HepG2 (cell line): Measurements from ENCODE around the gene TPM2. TPM values are rescaled to one million over a fixed set of nuclear protein-coding genes. Genes with fewer than 3 reads are reported as not detected.

Experiments
- ATAC-seq: fragments of 200-7000 bp; cut with Tn5 transposase; 3 replicates; pipeline ENCODE4 v1.9.1; 2020; ENCODE audit warnings: mild to moderate bottlenecking, moderate library complexity
- BruUV-seq: library from RNA; stranded (reverse); fragments of 400-500 nt; replicated peaks from 2 replicates; lab custom pipeline; 2021; lab: Mats Ljungman, UMichigan
- CTCF ChIA-PET: fragments of 300-600 bp; formaldehyde crosslinking; extraction: SDS; loops from one replicate; lab custom pipeline; 2021; ENCODE audit warnings: low total read pairs, inconsistent platforms, low intra/inter-chr PET ratio; lab: Yijun Ruan, JAX
- POLR2A ChIA-PET: fragments of 350-600 bp; sonication (Branson Sonifier 250); formaldehyde crosslinking; loops from one replicate; lab custom pipeline; 2020; ENCODE audit warnings: antibody characterized with exemption, inconsistent platforms; lab: Yijun Ruan, JAX
- DNase-seq: peaks from one replicate; pipeline ENCODE4 v3.0.0-alpha.2; 2015; ENCODE audit warnings: low spot score
- FAIRE-seq: peaks from 3 replicates; lab custom pipeline; 2011; peaks lifted over from hg19 to GRCh38; lab: Jason Lieb, UNC
- H2AFZ ChIP-seq: one replicate; pipeline ENCODE4 v1.6.1; 2011; ENCODE audit warnings: low read length, inconsistent platforms
- H3K27ac ChIP-seq: fragments of 300-600 bp; 3 replicates; pipeline ENCODE4 v1.8.0; 2011; ENCODE audit warnings: mixed run types, mild to moderate bottlenecking, mixed read lengths, low read length, inconsistent platforms; ENCODE audit not compliant: insufficient read depth; ENCODE audit errors: extremely low read length
- H3K27me3 ChIP-seq, 2 experiments: fragments of 200-600 bp in 1 of 2; 2 replicates in 1 of 2; 3 replicates in 1 of 2; pipeline versions ENCODE4 v1.6.0 to v1.8.0; 2011; ENCODE audit warnings: low read length in 2 of 2, mild to moderate bottlenecking in 2 of 2, moderate library complexity in 2 of 2, inconsistent platforms in 1 of 2; ENCODE audit not compliant: insufficient read depth in 2 of 2, control insufficient read depth in 1 of 2
- H3K36me3 ChIP-seq, 2 experiments: fragments of 200-600 bp in 1 of 2; replicated peaks in 1 of 2; 2 replicates in 1 of 2; 3 replicates in 1 of 2; pipeline versions ENCODE4 v1.5.1 to v1.8.0; 2011; ENCODE audit warnings: low read length in 2 of 2, inconsistent platforms in 1 of 2; ENCODE audit not compliant: insufficient read depth in 2 of 2, control insufficient read depth in 1 of 2
- H3K4me1 ChIP-seq: 2 replicates; pipeline ENCODE4 v1.5.1; 2012; ENCODE audit warnings: low read length, inconsistent platforms; ENCODE audit not compliant: insufficient read depth
- H3K4me2 ChIP-seq: 2 replicates; pipeline ENCODE4 v1.6.0; 2011; ENCODE audit warnings: low read depth, low read length, inconsistent platforms
- H3K4me3 ChIP-seq, 3 experiments: fragments of 200-600 bp in 1 of 3; sonication (generic), shearing (Covaris generic) in 1 of 3; replicated peaks in 1 of 3; 2 replicates each; pipeline ENCODE4 v1.5.1; 2011 to 2016; ENCODE audit warnings: low read length in 3 of 3, inconsistent platforms in 2 of 3, low read depth in 2 of 3, mild to moderate bottlenecking in 2 of 3, control low read depth in 1 of 3, mixed read lengths in 1 of 3; ENCODE audit not compliant: insufficient read depth in 1 of 3
- H3K79me2 ChIP-seq: one replicate; pipeline ENCODE4 v1.6.1; 2011; ENCODE audit warnings: low read length, inconsistent platforms; ENCODE audit not compliant: insufficient read depth
- H3K9ac ChIP-seq: 2 replicates; pipeline ENCODE4 v1.6.0; 2011; ENCODE audit warnings: mild to moderate bottlenecking, low read depth, low read length, inconsistent platforms; ENCODE audit not compliant: insufficient read depth
- H3K9me3 ChIP-seq: 2 replicates; pipeline ENCODE4 v1.5.1; 2012; ENCODE audit warnings: mild to moderate bottlenecking, low read length
- H4K20me1 ChIP-seq: 2 replicates; pipeline ENCODE4 v1.6.0; 2011; ENCODE audit warnings: inconsistent platforms, mild to moderate bottlenecking, low read length, moderate library complexity; ENCODE audit not compliant: insufficient read depth
- MXD1 ChIP-seq: sonication (generic); formaldehyde crosslinking; IDR thresholded peaks from 2 replicates; pipeline ENCODE4 v1.4.0; 2020; ENCODE audit warnings: mild to moderate bottlenecking, missing genetic modification reagents
- XRCC5 ChIP-seq: fragments of 200-400 bp; formaldehyde crosslinking; optimal IDR thresholded peaks from 2 replicates; pipeline ENCODE3; 2017; ENCODE audit warnings: mild to moderate bottlenecking, low read length
- ZBTB8A ChIP-seq: sonication (generic); formaldehyde crosslinking; IDR thresholded peaks from 2 replicates; pipeline ENCODE4 v1.4.0; 2020; ENCODE audit warnings: mild to moderate bottlenecking, low read depth, missing genetic modification reagents, borderline replicate concordance
- ZNF136 ChIP-seq: sonication (generic); formaldehyde crosslinking; IDR thresholded peaks from 2 replicates; pipeline ENCODE4 v1.8.1; 2022; ENCODE audit warnings: low read depth, mild to moderate bottlenecking, moderate library complexity, missing genetic modification reagents
- ZNF232 ChIP-seq: sonication (generic); formaldehyde crosslinking; IDR thresholded peaks from 2 replicates; pipeline ENCODE4 v1.4.0; 2020; ENCODE audit warnings: missing genetic modification reagents, borderline replicate concordance
- ZNF281 ChIP-seq: sonication (generic); formaldehyde crosslinking; IDR thresholded peaks from 2 replicates; pipeline ENCODE4 v1.4.0; 2020; ENCODE audit warnings: missing genetic modification reagents, borderline replicate concordance
- ZNF468 ChIP-seq: sonication (generic); formaldehyde crosslinking; IDR thresholded peaks from 2 replicates; pipeline ENCODE4 v1.8.0; 2022; ENCODE audit warnings: mild to moderate bottlenecking, moderate library complexity, missing genetic modification reagents
- WGBS: methylation state at CpG from one replicate; pipeline ENCODE4 v1.1.6; 2017; ENCODE audit warnings: low lambda C conversion rate; 5-methylcytosine and 5-hydroxymethylcytosine counted together
- in situ Hi-C: cut with HindIII; loops from 2 replicates; pipeline ENCODE4 v1.10.0; 2017; ENCODE audit warnings: low pct_unique_long_range_greater_than_20kb; ENCODE audit not compliant: extremely low pct_ligation_motif_present
- intact Hi-C: fragments of 100-400 bp; cut with micrococcal nuclease; formaldehyde crosslinking; loops from one replicate; pipeline ENCODE4 v1.10.0; 2022; ENCODE audit not compliant: unreplicated experiment
- polyA plus RNA-seq, 8 experiments: library from polyadenylated mRNA; depleted of rRNA in 3 of 8; stranded (reverse) in 7 of 8; unstranded in 1 of 8; fragments of >200 nt; fragmentation: Illumina TruSeq in 4 of 8; extraction: Trizol in 4 of 8; gene quantifications; 2 replicates each; pipeline versions ENCODE4 v1.2.1 to v1.2.3, GENCODE V29; 2011 to 2016; ENCODE audit warnings: low read depth in 4 of 8, missing spikeins in 1 of 8, mixed read lengths in 1 of 8; ENCODE audit not compliant: insufficient read depth in 1 of 8
- total RNA-seq, 5 experiments: library from RNA; depleted of rRNA; stranded (reverse); fragments of >200 nt; fragmentation: Illumina TruSeq; extraction: Trizol; gene quantifications; 2 replicates each; pipeline ENCODE4 v1.2.3, GENCODE V29; 2016; ENCODE audit warnings: low read depth in 1 of 5
- TF ChIP-seq, protein P1 (sequence below): sonication (generic); IDR thresholded peaks from 2 replicates; pipeline ENCODE4 v1.6.1; 2016; ENCODE audit warnings: low read depth, borderline replicate concordance
- TF ChIP-seq, protein P2 (sequence below): sonication (generic); formaldehyde crosslinking; conservative IDR thresholded peaks from 2 replicates; pipeline ENCODE4 v1.8.0; 2022; ENCODE audit warnings: mild to moderate bottlenecking, moderate library complexity, missing genetic modification reagents

Gene TPM2
- total and polyA plus RNA-seq, 2 of the 13 experiments (the other 11 are each of a cell fraction or from before 2014, with no cell fraction given), result 3.1 to 10.7 TPM

- WGBS, result 68% methylated on average over 2 of the region's 2 CpGs
- no peak overlapping the region for H3K27ac ChIP-seq
- no peaks in the 10 kb centered on the region for H4K20me1 ChIP-seq
- no peak overlapping the region for H2AFZ ChIP-seq
- H3K79me2 ChIP-seq, result no peaks in the 10 kb centered on the region
- no peak overlapping the region for H3K4me3 ChIP-seq
- intact Hi-C loops, result no loop called here
- BruUV-seq, result no TSS peak
- FAIRE-seq, result no peak
- no peaks in the 10 kb centered on the region for H3K36me3 ChIP-seq
- DNase-seq, result no peak
- no peak overlapping the region for H3K4me2 ChIP-seq
- H3K9me3 ChIP-seq, result no peaks in the 10 kb centered on the region
- H3K4me1 ChIP-seq, result peaks cover 34% of the 10 kb centered on the region
- no peak for ATAC-seq
- no peak overlapping the region for H3K9ac ChIP-seq
- H3K27me3 ChIP-seq, result no peaks in the 10 kb centered on the region
- POLR2A ChIA-PET, result no interaction called here
- in situ Hi-C loops, result no loop called here
- CTCF ChIA-PET, result no interaction called here
- no peak for TF ChIP-seq ZNF136 (CRISPR knock-in tag)
- TF ChIP-seq ZNF232, result no peak
- no peak for TF ChIP-seq ZNF281 (CRISPR knock-in tag)
- no peak for TF ChIP-seq MXD1 (CRISPR knock-in tag)
- no peak for TF ChIP-seq ZBTB8A
- TF ChIP-seq, protein P1, sequence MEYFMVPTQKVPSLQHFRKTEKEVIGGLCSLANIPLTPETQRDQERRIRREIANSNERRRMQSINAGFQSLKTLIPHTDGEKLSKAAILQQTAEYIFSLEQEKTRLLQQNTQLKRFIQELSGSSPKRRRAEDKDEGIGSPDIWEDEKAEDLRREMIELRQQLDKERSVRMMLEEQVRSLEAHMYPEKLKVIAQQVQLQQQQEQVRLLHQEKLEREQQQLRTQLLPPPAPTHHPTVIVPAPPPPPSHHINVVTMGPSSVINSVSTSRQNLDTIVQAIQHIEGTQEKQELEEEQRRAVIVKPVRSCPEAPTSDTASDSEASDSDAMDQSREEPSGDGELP, result no peak
- TF ChIP-seq XRCC5, result no peak
- no peak for TF ChIP-seq ZNF468
- TF ChIP-seq, protein P2, sequence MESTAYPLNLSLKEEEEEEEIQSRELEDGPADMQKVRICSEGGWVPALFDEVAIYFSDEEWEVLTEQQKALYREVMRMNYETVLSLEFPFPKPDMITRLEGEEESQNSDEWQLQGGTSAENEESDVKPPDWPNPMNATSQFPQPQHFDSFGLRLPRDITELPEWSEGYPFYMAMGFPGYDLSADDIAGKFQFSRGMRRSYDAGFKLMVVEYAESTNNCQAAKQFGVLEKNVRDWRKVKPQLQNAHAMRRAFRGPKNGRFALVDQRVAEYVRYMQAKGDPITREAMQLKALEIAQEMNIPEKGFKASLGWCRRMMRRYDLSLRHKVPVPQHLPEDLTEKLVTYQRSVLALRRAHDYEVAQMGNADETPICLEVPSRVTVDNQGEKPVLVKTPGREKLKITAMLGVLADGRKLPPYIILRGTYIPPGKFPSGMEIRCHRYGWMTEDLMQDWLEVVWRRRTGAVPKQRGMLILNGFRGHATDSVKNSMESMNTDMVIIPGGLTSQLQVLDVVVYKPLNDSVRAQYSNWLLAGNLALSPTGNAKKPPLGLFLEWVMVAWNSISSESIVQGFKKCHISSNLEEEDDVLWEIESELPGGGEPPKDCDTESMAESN, result no peak
Measured at GRCh38 chr9:35683323-35683722, 6.4 kb downstream of the TPM2 start.
